Neural crest cell (in vitro differentiated cells): ENCODE results near the gene PREX1. TPM values are rescaled to one million over a fixed set of nuclear protein-coding genes. Genes with fewer than 3 reads are reported as not detected.

Experiments
- DNase-seq: peaks from one replicate; pipeline ENCODE4 v3.0.0; 2021; ENCODE audit warnings: low read depth, mixed read lengths, low spot score
- H3K27ac Mint-ChIP-seq: one replicate; pipeline ENCODE4 v1.8.0; 2021; ENCODE audit warnings: mild to moderate bottlenecking, mixed read lengths; ENCODE audit not compliant: unreplicated experiment
- H3K27me3 Mint-ChIP-seq: 2 replicates; pipeline ENCODE4 v1.8.0; 2021; ENCODE audit warnings: low read depth, mild to moderate bottlenecking, mixed read lengths
- H3K36me3 Mint-ChIP-seq: 2 replicates; pipeline ENCODE4 v1.8.0; 2021; ENCODE audit warnings: low read depth, mild to moderate bottlenecking, mixed read lengths
- H3K4me1 Mint-ChIP-seq: 2 replicates; pipeline ENCODE4 v1.8.0; 2021; ENCODE audit warnings: mixed read lengths
- H3K4me3 Mint-ChIP-seq: one replicate; pipeline ENCODE4 v1.8.0; 2021; ENCODE audit warnings: mild to moderate bottlenecking, mixed read lengths
- H3K9me3 Mint-ChIP-seq: 2 replicates; pipeline ENCODE4 v1.8.0; 2021; ENCODE audit warnings: mixed read lengths
- total RNA-seq: library from RNA; stranded (reverse); gene quantifications from 2 replicates; pipeline ENCODE4 v1.2.1, GENCODE V29; 2021
- TF ChIP-seq, protein P1 (sequence below): fragments of 200-600 bp; sonication (generic); conservative IDR thresholded peaks from 2 replicates; pipeline ENCODE4 v1.5.0; 2021; ENCODE audit warnings: antibody characterized with exemption, mild to moderate bottlenecking

PREX1 gene
- total RNA-seq, 1 donor from 2014 or later: 72.4 TPM

GRCh38 chr20:48769069-48769983, 58.5 kb downstream of the PREX1 start:
- TF ChIP-seq, protein P1, sequence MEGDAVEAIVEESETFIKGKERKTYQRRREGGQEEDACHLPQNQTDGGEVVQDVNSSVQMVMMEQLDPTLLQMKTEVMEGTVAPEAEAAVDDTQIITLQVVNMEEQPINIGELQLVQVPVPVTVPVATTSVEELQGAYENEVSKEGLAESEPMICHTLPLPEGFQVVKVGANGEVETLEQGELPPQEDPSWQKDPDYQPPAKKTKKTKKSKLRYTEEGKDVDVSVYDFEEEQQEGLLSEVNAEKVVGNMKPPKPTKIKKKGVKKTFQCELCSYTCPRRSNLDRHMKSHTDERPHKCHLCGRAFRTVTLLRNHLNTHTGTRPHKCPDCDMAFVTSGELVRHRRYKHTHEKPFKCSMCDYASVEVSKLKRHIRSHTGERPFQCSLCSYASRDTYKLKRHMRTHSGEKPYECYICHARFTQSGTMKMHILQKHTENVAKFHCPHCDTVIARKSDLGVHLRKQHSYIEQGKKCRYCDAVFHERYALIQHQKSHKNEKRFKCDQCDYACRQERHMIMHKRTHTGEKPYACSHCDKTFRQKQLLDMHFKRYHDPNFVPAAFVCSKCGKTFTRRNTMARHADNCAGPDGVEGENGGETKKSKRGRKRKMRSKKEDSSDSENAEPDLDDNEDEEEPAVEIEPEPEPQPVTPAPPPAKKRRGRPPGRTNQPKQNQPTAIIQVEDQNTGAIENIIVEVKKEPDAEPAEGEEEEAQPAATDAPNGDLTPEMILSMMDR: no peak
- H3K36me3 Mint-ChIP-seq: peaks cover 16% of the 10 kb centered on the region
- H3K27me3 Mint-ChIP-seq: no peaks in the 10 kb centered on the region
- H3K4me3 Mint-ChIP-seq: peak overlapping the region; percentile 50
- H3K4me1 Mint-ChIP-seq: peaks cover 55% of the 10 kb centered on the region
- no peak for DNase-seq
- H3K9me3 Mint-ChIP-seq: peaks cover 9% of the 10 kb centered on the region
- peak overlapping the region; percentile 81 for H3K27ac Mint-ChIP-seq

- peaks cover 16% of the 10 kb centered on the region for H3K36me3 Mint-ChIP-seq
- TF ChIP-seq, protein P1: no peak
- peaks cover 62% of the 10 kb centered on the region for H3K4me1 Mint-ChIP-seq
- H3K27me3 Mint-ChIP-seq: no peaks in the 10 kb centered on the region
- no peak for DNase-seq
- peaks cover 9% of the 10 kb centered on the region for H3K9me3 Mint-ChIP-seq
- peak overlapping the region; percentile 27 for H3K27ac Mint-ChIP-seq
- H3K4me3 Mint-ChIP-seq: no peak overlapping the region
Observed at GRCh38 chr20:48766961-48767960, 60.5 kb downstream of the PREX1 start.

DNA sequence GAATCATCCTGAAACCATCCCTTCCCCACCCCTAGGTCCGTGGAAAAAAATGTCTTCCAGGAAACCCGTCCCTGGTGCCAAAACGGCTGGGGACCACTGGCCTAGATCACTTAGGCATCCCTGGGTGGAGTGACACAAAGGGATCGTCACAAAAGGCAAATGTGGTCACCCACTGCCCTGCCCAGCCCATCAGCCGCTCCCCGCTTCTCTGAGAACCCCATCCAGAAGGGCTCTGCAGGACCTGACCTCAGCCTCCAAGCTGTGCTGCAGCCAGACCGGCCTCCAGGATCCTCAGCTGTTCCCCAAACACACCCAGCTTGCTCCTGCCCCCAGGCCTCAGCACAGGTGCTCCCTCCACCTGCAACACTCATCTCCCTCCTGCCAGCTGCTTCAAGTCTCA, 61.6 kb downstream of the PREX1 start:
- peaks cover 16% of the 10 kb centered on the region for H3K36me3 Mint-ChIP-seq
- TF ChIP-seq, protein P1: no peak
- no peak overlapping the region for H3K27ac Mint-ChIP-seq
- no peak overlapping the region for H3K4me3 Mint-ChIP-seq
- peaks cover 9% of the 10 kb centered on the region for H3K9me3 Mint-ChIP-seq
- H3K4me1 Mint-ChIP-seq: peaks cover 71% of the 10 kb centered on the region
- DNase-seq: no peak
- H3K27me3 Mint-ChIP-seq: no peaks in the 10 kb centered on the region

GRCh38 chr20:48765359-48765758, 62.4 kb downstream of the PREX1 start:
- Mint-ChIP-seq H3K36me3 (peaks cover 16% of the 10 kb centered on the region), H3K9me3 (peaks cover 9% of the 10 kb centered on the region), H3K4me3 (peak overlapping the region; percentile 47), H3K4me1 (peaks cover 79% of the 10 kb centered on the region), H3K27ac (peak overlapping the region; percentile 40), H3K27me3 (no peaks in the 10 kb centered on the region)
- TF ChIP-seq, protein P1: no peak
- DNase-seq: no peak

DNA sequence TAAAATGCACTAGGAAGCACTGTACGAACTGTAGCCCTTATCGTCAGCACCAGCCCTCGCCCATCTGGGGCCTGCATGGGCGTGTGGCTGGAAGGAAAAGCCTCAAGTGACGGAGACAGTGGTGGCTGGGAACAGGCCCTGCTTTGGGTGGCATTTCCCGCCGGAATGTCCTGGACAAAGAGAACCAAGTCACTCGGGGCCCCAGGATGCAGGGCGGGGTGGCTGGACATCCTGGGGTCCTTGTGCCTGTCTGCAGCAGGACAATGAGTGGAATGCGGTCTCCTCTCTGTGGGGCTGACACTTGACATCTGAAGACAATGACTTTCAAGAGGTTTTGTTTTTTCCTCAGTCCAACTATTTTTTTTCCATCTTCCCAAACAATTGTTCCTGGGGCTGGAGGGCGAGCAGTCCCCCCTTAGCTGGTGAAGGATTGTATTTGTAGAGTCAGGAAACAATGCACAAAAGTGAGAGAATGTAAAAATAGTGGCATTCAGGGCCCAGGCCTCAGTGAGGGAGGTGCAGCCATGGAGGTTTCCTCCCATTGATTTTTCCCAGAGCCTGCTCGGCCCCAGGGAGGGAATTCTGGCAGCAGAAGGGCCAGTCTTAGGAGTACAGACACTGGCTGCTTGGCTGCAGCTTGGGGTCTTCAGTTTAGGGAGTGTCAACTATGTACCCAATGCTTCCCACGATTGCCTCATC, 64.4 kb downstream of the PREX1 start:
- DNase-seq: peak; percentile 43
- H3K4me3 Mint-ChIP-seq: peak overlapping the region; percentile 56
- peaks cover 20% of the 10 kb centered on the region for H3K36me3 Mint-ChIP-seq
- H3K4me1 Mint-ChIP-seq: peaks cover 83% of the 10 kb centered on the region
- TF ChIP-seq, protein P1: no peak
- H3K27me3 Mint-ChIP-seq: no peaks in the 10 kb centered on the region
- H3K27ac Mint-ChIP-seq: peak overlapping the region; percentile 99
- H3K9me3 Mint-ChIP-seq: peaks cover 9% of the 10 kb centered on the region
